Measurements from ENCODE around the gene USP6NL. TPM values are rescaled to one million over a fixed set of nuclear protein-coding genes. Genes with fewer than 3 reads are reported as not detected.

Gene USP6NL
- total RNA-seq, 1 experiment from 2014 or later = 22.1 TPM

- Histone ChIP-seq H3K4me1 (replicated peaks; ENCODE audit: insufficient read depth) (no peaks in the 10 kb centered on the region), H3K9me3 (ENCODE audit: insufficient read depth, low read depth) (no peaks in the 10 kb centered on the region), H3K4me3 (no peak overlapping the region), H3F3A (ENCODE audit: insufficient read depth, low read depth) (no peaks in the 10 kb centered on the region), H4K20me1 (ENCODE audit: insufficient read depth) (no peaks in the 10 kb centered on the region), H3K27ac (no peak overlapping the region), H3K4me2 (no peak overlapping the region), H3K79me2 (ENCODE audit: low read depth) (no peaks in the 10 kb centered on the region), H3K27me3 (ENCODE audit: insufficient read depth, low read depth) (peaks cover 45% of the 10 kb centered on the region), H3K9me2 (ENCODE audit: insufficient read depth) (no peaks in the 10 kb centered on the region), H3K36me3 (ENCODE audit: low read depth) (no peaks in the 10 kb centered on the region), H2AFZ (no peak overlapping the region)
- intact Hi-C loops (cut with micrococcal nuclease; ENCODE audit: unreplicated experiment) = no loop called here
- CTCF ChIA-PET = interaction anchor here (0.6 kb wide), 2 partner anchors 148 to 215 kb away, joined by 9 to 24 read pairs; no protein-coding TSS in a partner anchor
- POLR2A ChIA-PET (ENCODE audit: unreplicated experiment) = no interaction called here
- no peak for DNase-seq
- TF ChIP-seq CTCF (conservative IDR thresholded peaks at IDR 0.05) (no peak), EZH2 (IDR thresholded peaks at IDR 0.05; ENCODE audit: low read depth) (no peak)
- BruUV-seq (replicated peaks) = no TSS peak
These were observed 206.5 kb downstream of the USP6NL start for GRCh38 chr10:11404901-11405300.

Other genes starting within 250 kb of the USP6NL start
- not detected in 2 replicates for gene ECHDC3, start 130.7 kb upstream of the USP6NL start, total RNA-seq (2021)
- gene PROSER2, start 211.7 kb upstream of the USP6NL start, total RNA-seq (2021) = 66.6 and 87.5 TPM in 2 replicates